GM12878 (cell line): ENCODE data around the gene SLC30A7. TPM values are rescaled to one million over a fixed set of nuclear protein-coding genes. Genes with fewer than 3 reads are reported as not detected.

ENCODE experiments used
- CEBPZ ChIP-seq: fragments of 150-350 bp; IDR thresholded peaks from 2 replicates; pipeline ENCODE4 v1.6.1; 2016; ENCODE audit warnings: low read depth, low read length
- E2F4 ChIP-seq: IDR thresholded peaks from 2 replicates; pipeline ENCODE4 v1.6.1; 2012; ENCODE audit warnings: low read depth, low read length, improper control_type of control experiment
- MEF2A ChIP-seq: IDR thresholded peaks from 2 replicates; pipeline ENCODE4 v1.6.1; 2011; ENCODE audit warnings: low read depth, mild to moderate bottlenecking, low read length, moderate library complexity; ENCODE audit not compliant: insufficient read depth
- MLLT1 ChIP-seq: fragments of 450-650 bp; IDR thresholded peaks from 2 replicates; pipeline ENCODE4 v1.6.1; 2016; ENCODE audit warnings: mild to moderate bottlenecking
- MTA3 ChIP-seq: IDR thresholded peaks from 2 replicates; pipeline ENCODE4 v1.6.1; 2012; ENCODE audit warnings: low read length, inconsistent platforms, borderline replicate concordance
- MYB ChIP-seq: fragments of 150-350 bp; IDR thresholded peaks from 2 replicates; pipeline ENCODE4 v1.6.1; 2014; ENCODE audit warnings: mild to moderate bottlenecking, low read depth, low read length, borderline replicate concordance
- NBN ChIP-seq: fragments of 450-650 bp; IDR thresholded peaks from 2 replicates; pipeline ENCODE4 v1.6.1; 2016
- POLR2AphosphoS5 ChIP-seq: IDR thresholded peaks from 2 replicates; pipeline ENCODE4 v1.6.1; 2011; ENCODE audit warnings: mild to moderate bottlenecking, low read length, inconsistent platforms
- RB1 ChIP-seq: fragments of 450-650 bp; formaldehyde crosslinking; IDR thresholded peaks from 2 replicates; pipeline ENCODE4 v1.6.1; 2017; ENCODE audit warnings: mild to moderate bottlenecking, borderline replicate concordance
- REST ChIP-seq: IDR thresholded peaks from 2 replicates; pipeline ENCODE4 v1.6.1; 2012; ENCODE audit warnings: mild to moderate bottlenecking, low read depth, low read length
- SIN3A ChIP-seq: IDR thresholded peaks from 2 replicates; pipeline ENCODE4 v1.6.1; 2012; ENCODE audit warnings: low read depth, low read length, improper control_type of control experiment
- SMAD5 ChIP-seq: IDR thresholded peaks from 2 replicates; pipeline ENCODE4 v1.6.1; 2016; ENCODE audit warnings: antibody characterized with exemption, low read depth
- SUPT20H ChIP-seq: IDR thresholded peaks from 2 replicates; pipeline ENCODE4 v1.6.1; 2011; ENCODE audit warnings: low read depth, mild to moderate bottlenecking, low read length, moderate library complexity, borderline replicate concordance; ENCODE audit not compliant: control insufficient read depth
- ZNF592 ChIP-seq: fragments of 450-650 bp; IDR thresholded peaks from 2 replicates; pipeline ENCODE4 v1.6.1; 2017; ENCODE audit warnings: mild to moderate bottlenecking, moderate library complexity
- polyA plus RNA-seq, 11 experiments: library from polyadenylated mRNA; depleted of rRNA in 4 of 11; unstranded in 6 of 11; stranded (reverse) in 5 of 11; fragments of >200 nt; fragmentation: Nextera tagmentation in 4 of 11; fragmentation: Illumina TruSeq in 1 of 11; extraction: Ambion mirVana in 4 of 11; extraction: Trizol in 1 of 11; gene quantifications; 1 replicate in 1 of 11; 2 replicates in 10 of 11; pipeline versions ENCODE4 v1.2.1 to v1.2.3, GENCODE V29; 2011 to 2016; ENCODE audit warnings: inconsistent platforms in 2 of 11, missing spikeins in 2 of 11, low read depth in 1 of 11
- total RNA-seq, 4 experiments: library from RNA; depleted of rRNA in 3 of 4; stranded (reverse); fragments of >200 nt in 3 of 4; fragmentation: Illumina TruSeq in 1 of 4; extraction: Trizol in 1 of 4; gene quantifications; 2 replicates each; pipeline versions ENCODE4 v1.2.1 to v1.2.3, GENCODE V29; 2013 to 2021

SLC30A7 gene
- total and polyA plus RNA-seq, 10 of the 15 experiments (the other 5 are each of a cell fraction or from before 2014, with no cell fraction given), result 4.4 to 23.3 (median 16.9) TPM

GRCh38 chr1:101025657-101026429 lies 130.0 kb downstream of the SLC30A7 start, which contains the start of gene DPH5 (continued):
- TF ChIP-seq E2F4, result no peak
- TF ChIP-seq CEBPZ, result no peak
- TF ChIP-seq SUPT20H, result no peak
- TF ChIP-seq NBN, result 0 out of 2 replicates have a peak, but pooled peaks have one; percentile 53
- TF ChIP-seq REST, result 0 out of 2 replicates have a peak, but pooled peaks have one; percentile 48
- no peak; the same call in 1 of the 2 replicates for TF ChIP-seq MTA3
- no peak for TF ChIP-seq MYB
- peak; percentile 61; the same call in 1 of the 2 replicates for TF ChIP-seq SIN3A
- no peak for TF ChIP-seq ZNF592
- TF ChIP-seq MEF2A, result no peak
- TF ChIP-seq POLR2AphosphoS5, result peak; percentile 94
- peak; percentile 42; the same call in 1 of the 2 replicates for TF ChIP-seq RB1
- peak; percentile 83 for TF ChIP-seq SMAD5
- TF ChIP-seq MLLT1, result 0 out of 2 replicates have a peak, but pooled peaks have one; percentile 29
